OCI-LY3 (cell line): ENCODE results near the gene CD300H.

Source experiments
- H2AFZ ChIP-seq: fragments of 200-600, 300-600 bp; shearing (Covaris generic); 2 replicates; pipeline ENCODE4 v1.6.0; 2014; ENCODE audit warnings: antibody characterized with exemption, low read depth, low read length
- H3K27ac ChIP-seq: fragments of 200-600, 300-600 bp; sonication (generic); 2 replicates; pipeline ENCODE4 v1.5.1; 2014; ENCODE audit warnings: mild to moderate bottlenecking, low read length, moderate library complexity, mixed read lengths
- H3K27me3 ChIP-seq: fragments of 200-600, 300-600 bp; sonication (generic); 2 replicates; pipeline ENCODE4 v1.6.1; 2014; ENCODE audit warnings: low read depth, low read length, mixed read lengths
- H3K36me3 ChIP-seq: fragments of 200-600, 300-600 bp; sonication (generic); replicated peaks from 2 replicates; pipeline ENCODE3; 2014; ENCODE audit warnings: low read depth, low read length, mixed read lengths
- H3K4me1 ChIP-seq: fragments of 300-600, 200-600 bp; sonication (generic); 2 replicates; pipeline ENCODE4 v1.6.1; 2014; ENCODE audit warnings: low read length, mixed read lengths
- H3K4me2 ChIP-seq: fragments of 200-600, 300-600 bp; sonication (generic); 2 replicates; pipeline ENCODE4 v1.6.1; 2014; ENCODE audit warnings: low read length, mixed read lengths
- H3K4me3 ChIP-seq: fragments of 300-600, 200-600 bp; sonication (generic); 2 replicates; pipeline ENCODE4 v1.5.1; 2014; ENCODE audit warnings: antibody characterized with exemption, mild to moderate bottlenecking, low read length, moderate library complexity
- H3K79me2 ChIP-seq: fragments of 300-600, 200-600 bp; shearing (Covaris generic); 2 replicates; pipeline ENCODE4 v1.6.1; 2014; ENCODE audit warnings: mild to moderate bottlenecking, low read length, mixed read lengths
- H3K9ac ChIP-seq: fragments of 300-600, 200-600 bp; shearing (Covaris generic); 2 replicates; pipeline ENCODE4 v1.6.0; 2014; ENCODE audit warnings: mild to moderate bottlenecking, low read length, moderate library complexity
- H3K9me3 ChIP-seq: fragments of 200-600, 300-600 bp; shearing (Covaris generic); 2 replicates; pipeline ENCODE4 v1.6.1; 2014; ENCODE audit warnings: low read length, mixed read lengths; ENCODE audit not compliant: insufficient read depth
- H4K20me1 ChIP-seq: fragments of 200-600, 300-600 bp; sonication (generic); 2 replicates; pipeline ENCODE4 v1.6.1; 2016; ENCODE audit warnings: low read length, mixed read lengths; ENCODE audit not compliant: insufficient read depth
- EZH2phosphoT487 ChIP-seq: fragments of 200-600 bp; shearing (Covaris generic); IDR thresholded peaks from 2 replicates; pipeline ENCODE4 v1.6.1; 2018; ENCODE audit warnings: antibody characterized with exemption, mixed run types, low read depth
- TF ChIP-seq, protein P1 (sequence below): fragments of 200-600, 300-600 bp; sonication (generic); IDR thresholded peaks from 2 replicates; pipeline ENCODE4 v1.5.1; 2014; ENCODE audit warnings: antibody characterized with exemption, low read length, low read depth

CD300H gene

DNA sequence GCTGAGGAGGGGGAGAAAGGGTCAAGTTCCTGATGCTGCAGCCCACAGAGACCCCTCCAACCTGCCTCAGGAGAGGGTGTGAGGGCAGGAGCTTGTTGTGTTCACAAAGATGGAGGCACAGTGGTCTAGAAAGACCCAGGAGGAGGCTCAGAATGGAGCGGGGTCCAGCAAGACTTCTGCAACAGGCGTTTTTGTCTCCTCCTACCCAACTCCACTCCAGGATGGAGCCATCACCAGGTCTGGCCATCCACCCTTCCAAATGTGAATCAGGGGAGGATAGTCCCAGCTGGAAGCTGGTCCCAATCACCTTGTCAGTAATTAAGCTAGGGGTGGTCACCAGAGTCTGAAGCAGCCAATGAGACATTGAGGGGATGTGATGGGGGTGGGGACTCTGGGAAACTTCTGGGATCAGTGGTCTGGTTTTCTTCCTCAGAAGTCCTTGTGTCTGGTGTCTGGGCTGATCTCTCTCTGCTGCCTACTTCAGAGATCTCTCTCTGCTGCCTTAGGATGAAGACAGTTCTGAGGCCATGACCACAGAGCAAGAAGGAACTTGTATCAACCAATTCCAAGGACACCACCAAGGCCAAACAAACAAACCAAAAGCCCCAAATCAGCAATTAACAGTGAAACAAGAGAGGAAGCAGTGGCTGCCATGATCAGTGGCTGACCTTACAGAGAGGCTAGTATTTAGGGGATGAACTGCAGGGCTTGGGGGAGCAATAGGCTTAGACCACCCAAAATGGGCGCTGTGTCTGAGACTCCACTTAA is 50.6 kb downstream of the CD300H start:
- no peak overlapping the region for H3K9ac ChIP-seq
- H3K27me3 ChIP-seq, result peaks cover 16% of the 10 kb centered on the region
- H3K27ac ChIP-seq, result no peak overlapping the region
- no peak overlapping the region for H2AFZ ChIP-seq
- no peak overlapping the region for H3K4me2 ChIP-seq
- H3K79me2 ChIP-seq, result no peaks in the 10 kb centered on the region
- no peak for TF ChIP-seq EZH2phosphoT487
- TF ChIP-seq, protein P1, sequence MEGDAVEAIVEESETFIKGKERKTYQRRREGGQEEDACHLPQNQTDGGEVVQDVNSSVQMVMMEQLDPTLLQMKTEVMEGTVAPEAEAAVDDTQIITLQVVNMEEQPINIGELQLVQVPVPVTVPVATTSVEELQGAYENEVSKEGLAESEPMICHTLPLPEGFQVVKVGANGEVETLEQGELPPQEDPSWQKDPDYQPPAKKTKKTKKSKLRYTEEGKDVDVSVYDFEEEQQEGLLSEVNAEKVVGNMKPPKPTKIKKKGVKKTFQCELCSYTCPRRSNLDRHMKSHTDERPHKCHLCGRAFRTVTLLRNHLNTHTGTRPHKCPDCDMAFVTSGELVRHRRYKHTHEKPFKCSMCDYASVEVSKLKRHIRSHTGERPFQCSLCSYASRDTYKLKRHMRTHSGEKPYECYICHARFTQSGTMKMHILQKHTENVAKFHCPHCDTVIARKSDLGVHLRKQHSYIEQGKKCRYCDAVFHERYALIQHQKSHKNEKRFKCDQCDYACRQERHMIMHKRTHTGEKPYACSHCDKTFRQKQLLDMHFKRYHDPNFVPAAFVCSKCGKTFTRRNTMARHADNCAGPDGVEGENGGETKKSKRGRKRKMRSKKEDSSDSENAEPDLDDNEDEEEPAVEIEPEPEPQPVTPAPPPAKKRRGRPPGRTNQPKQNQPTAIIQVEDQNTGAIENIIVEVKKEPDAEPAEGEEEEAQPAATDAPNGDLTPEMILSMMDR, result no peak
- no peaks in the 10 kb centered on the region for H3K4me1 ChIP-seq
- H3K36me3 ChIP-seq, result no peaks in the 10 kb centered on the region
- no peaks in the 10 kb centered on the region for H4K20me1 ChIP-seq
- no peak overlapping the region for H3K4me3 ChIP-seq
- 0 out of 2 replicates have a peak, but pooled peaks cover 6% of the 10 kb centered on the region for H3K9me3 ChIP-seq

GRCh38 chr17:74515941-74516340 is 51.4 kb downstream of the CD300H start:
- Histone ChIP-seq H3K4me1 (no peaks in the 10 kb centered on the region), H3K27ac (no peak overlapping the region), H3K36me3 (no peaks in the 10 kb centered on the region)

DNA sequence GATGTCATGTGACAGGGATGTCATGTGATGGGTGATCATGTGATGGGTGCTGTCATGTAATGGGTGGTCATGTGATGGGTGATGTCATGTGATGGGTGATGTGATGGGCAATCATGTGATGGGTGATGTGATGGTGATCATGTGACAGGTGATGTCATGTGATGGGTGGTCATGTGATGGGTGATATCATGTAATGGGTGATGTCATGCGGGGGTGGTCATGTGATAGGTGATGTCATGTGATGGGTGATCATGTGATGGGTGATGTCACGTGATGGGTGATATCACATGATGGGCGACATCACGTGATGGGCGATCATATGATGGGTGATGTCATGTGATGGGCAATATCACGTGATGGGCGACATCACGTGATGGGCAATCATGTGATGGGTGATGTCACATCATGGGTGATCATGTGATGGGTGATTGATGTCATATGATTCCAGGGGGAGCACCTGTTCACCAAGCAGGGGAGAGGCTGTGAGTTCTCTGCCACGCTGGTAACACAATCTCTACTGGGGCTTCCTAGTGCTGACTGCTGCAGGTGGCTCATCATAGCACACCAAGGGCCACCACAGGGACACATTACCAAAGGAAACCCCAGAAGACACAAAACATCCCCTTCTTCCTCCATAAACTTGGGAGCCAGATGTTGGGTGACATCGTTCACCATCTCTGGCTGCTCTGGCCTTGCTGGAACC is 52.5 kb downstream of the CD300H start:
- H3K4me3 ChIP-seq, result no peak overlapping the region
- H3K4me2 ChIP-seq, result no peak overlapping the region
- peaks cover 18% of the 10 kb centered on the region for H3K27me3 ChIP-seq
- H3K9me3 ChIP-seq, result 0 out of 2 replicates have a peak, but pooled peaks cover 6% of the 10 kb centered on the region
- no peaks in the 10 kb centered on the region for H3K4me1 ChIP-seq
- H3K9ac ChIP-seq, result no peak overlapping the region
- H3K79me2 ChIP-seq, result no peaks in the 10 kb centered on the region
- H2AFZ ChIP-seq, result no peak overlapping the region
- TF ChIP-seq, protein P1, result no peak
- no peak for TF ChIP-seq EZH2phosphoT487
- no peaks in the 10 kb centered on the region for H3K36me3 ChIP-seq
- H3K27ac ChIP-seq, result no peak overlapping the region
- H4K20me1 ChIP-seq, result no peaks in the 10 kb centered on the region

More at GRCh38 chr17:74515941-74516340, 51.4 kb downstream of the CD300H start:
- H3K4me2 ChIP-seq, result no peak overlapping the region
- H4K20me1 ChIP-seq, result no peaks in the 10 kb centered on the region
- no peak for TF ChIP-seq EZH2phosphoT487
- TF ChIP-seq, protein P1, result no peak
- no peaks in the 10 kb centered on the region for H3K79me2 ChIP-seq
- peaks cover 18% of the 10 kb centered on the region for H3K27me3 ChIP-seq
- H3K4me3 ChIP-seq, result no peak overlapping the region
- H2AFZ ChIP-seq, result no peak overlapping the region
- H3K9ac ChIP-seq, result no peak overlapping the region
- H3K9me3 ChIP-seq, result 0 out of 2 replicates have a peak, but pooled peaks cover 6% of the 10 kb centered on the region

DNA sequence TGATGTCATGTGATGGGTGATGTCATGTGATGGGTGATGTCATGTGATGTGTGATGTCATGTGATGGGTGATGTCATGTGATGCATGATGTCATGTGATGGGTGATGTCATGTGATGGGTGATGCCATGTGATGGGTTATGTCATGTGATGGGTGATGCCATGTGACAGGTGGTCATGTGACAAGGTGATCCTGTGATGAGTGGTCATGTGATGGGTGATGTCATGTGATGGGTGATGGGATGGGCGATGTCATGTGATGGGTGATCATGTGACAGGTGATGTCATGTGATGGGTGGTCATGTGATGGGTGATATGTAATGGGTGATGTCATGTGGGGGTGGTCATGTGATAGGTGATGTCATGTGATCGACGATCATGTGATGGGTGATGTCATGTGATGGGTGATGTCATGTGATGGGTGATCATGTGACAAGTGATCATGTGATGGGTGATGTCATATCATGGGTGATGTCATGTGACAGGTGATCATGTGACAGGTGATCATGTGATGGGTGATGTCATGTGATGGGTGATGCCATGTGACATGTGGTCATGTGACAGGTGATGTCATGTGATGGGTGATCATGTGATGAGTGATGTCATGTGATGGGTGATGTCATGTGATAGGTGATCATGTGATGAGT is 53.2 kb downstream of the CD300H start:
- TF ChIP-seq, protein P1, result no peak
- TF ChIP-seq EZH2phosphoT487, result no peak
- Histone ChIP-seq H3K9ac (no peak overlapping the region), H3K4me2 (no peak overlapping the region), H4K20me1 (no peaks in the 10 kb centered on the region), H3K36me3 (no peaks in the 10 kb centered on the region), H3K27me3 (peaks cover 18% of the 10 kb centered on the region), H3K9me3 (0 out of 2 replicates have a peak, but pooled peaks cover 6% of the 10 kb centered on the region), H3K4me3 (no peak overlapping the region), H2AFZ (no peak overlapping the region), H3K79me2 (no peaks in the 10 kb centered on the region), H3K27ac (no peak overlapping the region), H3K4me1 (no peaks in the 10 kb centered on the region)
